SK-MEL-5 (cell line): ENCODE results near the gene ADCY2. TPM values are rescaled to one million over a fixed set of nuclear protein-coding genes. Genes with fewer than 3 reads are reported as not detected.
A peak's percentile ranks its signal among the peaks of the same experiment; 100 is the strongest.

ENCODE experiments used
- DNase-seq: peaks from one replicate; pipeline ENCODE4 v3.0.0-alpha.2; 2016; ENCODE audit warnings: low read depth, low spot score
- in situ Hi-C: cut with HindIII; loops from 2 replicates; pipeline ENCODE4 v1.10.0; 2016; ENCODE audit warnings: low sequenced_read_pairs, high pct_unique_total_duplicates, low pct_unique_long_range_greater_than_20kb
- total RNA-seq: library from RNA; depleted of rRNA; stranded (reverse); fragments of >200 nt; shearing (Covaris generic); gene quantifications from 2 replicates; pipeline ENCODE4 v1.2.3, GENCODE V29; 2014

The ADCY2 gene
- total RNA-seq, 1 experiment from 2014 or later: 31.4 TPM

- no peak for DNase-seq
- in situ Hi-C loops: no loop called here
These were observed 318.2 kb downstream of the ADCY2 start for GRCh38 chr5:7714119-7714518.

- in situ Hi-C loops: no loop called here
- no peak for DNase-seq
These were observed 318.8 kb downstream of the ADCY2 start for GRCh38 chr5:7714697-7715096.

DNA sequence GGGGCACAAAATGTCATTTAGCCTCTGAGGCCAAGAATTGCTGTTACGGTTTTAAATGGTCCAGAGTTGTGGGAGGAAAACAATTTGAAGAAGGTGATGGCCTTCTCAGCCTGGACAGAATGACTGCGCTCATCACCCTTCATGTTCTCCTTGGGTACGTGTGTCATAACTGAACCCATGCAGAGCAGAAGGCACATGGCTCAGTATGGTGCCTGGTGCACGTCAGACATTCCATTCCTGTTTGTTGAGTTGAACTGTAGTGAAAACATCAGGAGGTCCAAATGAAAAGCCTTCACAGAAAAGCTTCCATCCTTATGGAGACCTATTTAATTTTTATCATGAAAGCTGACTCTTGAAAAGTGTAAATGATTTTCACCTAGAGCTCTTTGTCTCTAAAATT, 321.8 kb downstream of the ADCY2 start:
- in situ Hi-C loops: no loop called here
- no peak for DNase-seq

GRCh38 chr5:7728076-7728475, 332.1 kb downstream of the ADCY2 start:
- peak; percentile 93 for DNase-seq
- in situ Hi-C loops: no loop called here

DNA sequence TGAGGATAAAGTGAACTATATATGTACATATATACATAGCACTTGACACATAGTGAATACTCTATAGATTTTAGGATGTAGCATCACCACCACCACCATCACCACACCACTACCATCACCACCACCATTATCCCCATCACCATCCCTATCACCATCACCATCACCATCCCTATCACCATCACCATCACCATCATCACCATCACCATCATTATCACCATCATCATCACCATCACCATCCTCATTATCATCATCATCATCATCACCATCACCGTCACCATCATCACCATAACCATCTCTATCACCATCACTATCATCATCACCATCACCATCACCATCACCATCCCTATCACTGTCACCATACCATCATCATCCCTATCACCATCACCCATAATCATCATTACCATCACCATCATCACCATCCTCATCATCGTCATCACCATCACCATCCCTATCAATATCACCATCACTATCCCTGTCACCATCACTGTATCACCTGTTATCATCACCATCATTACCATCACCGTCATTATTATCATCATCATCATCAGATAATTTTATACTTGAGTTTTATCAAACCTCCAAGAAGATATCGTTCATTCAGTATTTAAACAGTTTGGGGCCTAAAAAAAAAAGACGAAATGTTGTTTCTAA, 345.6 kb downstream of the ADCY2 start:
- no peak for DNase-seq
- in situ Hi-C loops: no loop called here

DNA sequence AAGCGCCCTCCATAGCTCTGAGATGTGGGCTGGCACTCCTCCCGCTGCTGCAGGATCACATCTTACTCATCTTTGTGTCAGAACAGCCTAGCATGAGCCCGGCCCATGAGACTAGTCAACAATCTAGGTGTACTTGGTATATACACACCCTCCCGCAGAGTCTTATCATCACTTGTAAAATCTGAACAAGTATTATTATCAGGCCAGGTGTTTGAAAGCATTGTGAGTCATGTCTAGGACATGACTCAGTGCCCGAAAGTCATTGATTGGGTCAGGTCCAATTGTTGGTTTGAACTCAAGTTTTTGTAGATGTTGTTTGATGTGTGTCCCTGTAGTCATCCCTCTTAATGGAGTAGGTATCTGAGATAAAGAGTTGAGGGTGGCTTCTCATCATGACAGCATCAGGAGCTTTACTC, 346.3 kb downstream of the ADCY2 start:
- in situ Hi-C loops: no loop called here

DNA sequence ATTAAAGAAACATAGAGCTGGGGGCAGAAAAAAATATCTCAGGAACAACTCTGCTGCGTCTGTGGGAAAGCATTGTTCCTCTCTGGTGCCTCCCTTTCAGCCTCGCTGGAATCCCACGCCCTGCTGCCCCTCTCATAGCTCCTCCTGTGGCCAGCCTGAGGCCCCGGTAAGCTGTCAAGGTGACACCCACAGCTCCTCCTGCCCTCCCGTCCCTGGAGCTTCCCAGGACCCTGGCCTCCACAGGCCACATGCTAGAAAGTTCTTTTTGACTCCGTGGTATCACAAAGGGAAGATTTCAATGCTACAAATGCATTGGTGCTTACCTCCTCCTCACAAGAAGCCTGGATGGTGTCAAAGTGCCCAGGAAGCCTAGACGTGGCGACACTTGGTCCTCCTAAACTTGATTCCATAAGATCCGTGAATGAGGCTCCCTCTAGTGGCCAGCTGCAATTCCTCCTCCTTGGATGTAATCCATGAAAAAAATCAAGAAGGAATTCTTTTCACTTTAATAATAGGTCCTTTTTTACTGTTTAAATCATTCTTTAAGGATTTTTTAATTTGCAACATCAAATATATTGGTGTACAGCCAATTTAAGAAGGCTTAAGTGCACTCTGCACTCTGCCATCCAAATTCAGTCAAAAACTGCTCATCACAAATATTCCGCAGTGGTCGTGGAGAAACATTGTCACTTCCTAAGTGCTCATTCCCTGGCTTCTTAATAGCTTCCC, 350.1 kb downstream of the ADCY2 start:
- DNase-seq: peak; percentile 89
- in situ Hi-C loops: no loop called here

More for the DNA sequence above, 346.3 kb downstream of the ADCY2 start:
- DNase-seq: no peak

GRCh38 chr5:7747728-7748127, 351.8 kb downstream of the ADCY2 start:
- DNase-seq: no peak
- in situ Hi-C loops: no loop called here

DNA sequence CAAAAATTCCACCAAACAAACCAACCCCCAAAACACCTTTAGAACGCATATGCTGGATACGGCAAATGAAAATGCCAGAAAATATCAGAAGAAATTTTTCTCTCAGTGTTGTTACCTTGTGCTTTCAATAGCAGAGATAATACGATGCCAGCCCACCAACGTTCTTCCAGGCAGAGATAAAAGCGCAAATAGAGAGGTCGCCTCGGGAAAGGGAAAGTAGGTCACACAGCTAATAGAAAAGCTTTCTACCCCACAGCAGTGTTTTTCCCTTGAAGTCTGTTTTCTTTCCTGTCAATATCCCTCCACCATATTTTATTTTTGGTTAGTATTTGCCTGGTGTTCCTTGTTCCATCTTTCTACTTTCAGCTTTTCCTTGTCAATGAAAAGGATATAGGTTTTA, 353.7 kb downstream of the ADCY2 start:
- DNase-seq: no peak
- in situ Hi-C loops: no loop called here

DNA sequence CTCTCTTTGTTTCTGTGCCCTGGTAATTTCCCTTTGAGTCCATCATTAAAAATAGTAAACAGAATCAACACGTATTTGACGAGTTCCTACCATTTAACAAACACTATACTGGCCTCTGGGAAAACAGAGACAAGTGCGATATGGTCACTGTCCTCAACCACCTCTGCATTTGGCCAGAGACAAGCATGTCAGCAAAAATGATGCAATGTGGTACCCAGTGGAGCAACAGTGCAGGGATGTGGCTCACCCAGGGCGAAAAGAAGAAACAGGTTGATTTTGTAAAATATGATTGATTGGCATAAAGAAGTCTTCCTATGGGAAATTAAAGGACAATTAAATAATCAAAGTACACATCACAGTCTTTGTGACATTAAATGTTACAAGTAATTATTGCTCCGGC, 355.9 kb downstream of the ADCY2 start:
- no peak for DNase-seq
- in situ Hi-C loops: no loop called here

DNA sequence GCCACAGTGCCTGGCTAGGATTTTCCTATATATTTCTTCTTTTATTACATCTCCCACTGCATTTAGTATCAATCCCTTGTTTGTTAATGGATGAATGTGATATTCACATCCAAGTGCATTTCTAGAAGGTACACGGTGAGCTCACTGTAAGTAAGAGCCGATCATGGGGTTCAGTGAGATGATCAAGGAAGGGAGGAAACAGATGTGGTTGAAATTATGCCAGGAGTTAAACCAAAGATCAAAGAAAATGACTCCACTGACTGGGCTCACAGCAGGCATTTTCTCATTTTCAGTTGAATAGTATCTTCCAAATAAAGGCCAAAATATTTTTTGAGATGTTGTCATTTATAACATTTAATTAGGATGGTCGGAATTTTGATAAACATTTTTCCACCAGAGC, 357.2 kb downstream of the ADCY2 start:
- in situ Hi-C loops: no loop called here
- no peak for DNase-seq

DNA sequence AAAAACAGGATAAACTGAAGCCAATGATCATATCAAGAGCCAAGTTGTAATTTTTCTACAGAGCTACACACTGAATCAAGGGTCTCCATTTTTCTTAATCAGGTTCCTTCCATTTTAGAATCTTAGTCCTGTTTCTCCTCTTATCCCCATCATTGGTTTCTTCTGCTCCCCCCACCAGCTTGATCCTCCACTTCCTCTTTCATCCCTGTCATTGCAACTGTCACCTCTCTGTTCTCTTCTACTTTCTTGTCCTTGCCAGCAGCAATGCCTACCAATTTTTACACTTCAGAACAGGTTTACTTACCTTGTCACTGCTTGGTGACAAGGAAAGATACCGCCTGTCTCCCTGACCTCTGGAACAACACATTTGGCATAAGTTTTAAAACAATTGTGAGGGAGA, 357.7 kb downstream of the ADCY2 start:
- in situ Hi-C loops: no loop called here

DNA sequence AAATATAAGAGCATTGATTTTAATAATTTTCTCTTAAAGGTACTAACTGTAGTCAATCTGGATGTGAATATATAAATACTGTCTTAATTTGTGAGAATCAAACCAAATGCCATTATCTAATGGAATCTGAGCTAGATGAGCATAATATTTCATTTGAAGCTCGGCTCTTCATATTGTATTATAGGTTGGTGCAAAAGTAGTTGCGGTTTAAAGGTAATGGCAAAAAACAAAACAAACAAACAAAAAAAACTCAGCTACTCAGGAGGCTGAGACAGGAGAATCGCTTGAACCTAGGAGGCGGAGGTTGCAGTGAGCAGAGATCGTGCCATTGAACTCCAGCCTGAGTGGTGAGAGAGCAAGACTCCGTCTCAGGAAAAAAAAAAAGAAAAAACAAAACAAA, 358.6 kb downstream of the ADCY2 start:
- in situ Hi-C loops: no loop called here
- no peak for DNase-seq

More for the DNA sequence above, 357.7 kb downstream of the ADCY2 start:
- DNase-seq: no peak

DNA sequence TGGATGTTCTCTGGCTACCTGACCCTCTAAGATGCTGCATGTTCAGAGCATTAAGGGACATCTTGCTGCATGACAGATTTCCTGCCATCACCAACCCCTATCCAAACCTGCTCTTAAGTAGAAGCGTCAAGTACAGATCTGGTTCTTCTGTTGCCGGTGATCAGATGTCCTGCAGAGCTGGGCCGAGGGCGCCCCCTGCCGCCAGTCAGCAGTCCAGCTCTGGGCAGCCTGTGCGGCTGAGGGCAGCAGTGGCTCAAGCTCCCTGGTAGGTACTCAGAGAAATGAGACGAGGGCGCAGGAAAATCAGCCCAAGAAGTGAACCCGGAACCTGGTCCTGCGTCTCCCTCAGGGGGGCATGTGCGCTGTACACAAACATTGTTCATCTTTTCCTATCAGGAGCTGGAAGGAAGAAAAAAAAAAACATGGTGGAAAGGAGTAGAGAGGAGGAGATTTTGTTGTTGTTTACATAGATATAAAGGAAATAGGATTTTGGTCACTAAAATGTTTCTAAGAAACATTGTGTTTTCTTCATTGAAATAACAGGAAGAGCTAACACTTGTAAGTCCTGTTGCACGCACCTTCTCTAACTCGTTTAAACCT, 359.2 kb downstream of the ADCY2 start:
- in situ Hi-C loops: no loop called here
- peak; percentile 89 for DNase-seq

GRCh38 chr5:7755958-7756357, 360.0 kb downstream of the ADCY2 start:
- in situ Hi-C loops: no loop called here

DNA sequence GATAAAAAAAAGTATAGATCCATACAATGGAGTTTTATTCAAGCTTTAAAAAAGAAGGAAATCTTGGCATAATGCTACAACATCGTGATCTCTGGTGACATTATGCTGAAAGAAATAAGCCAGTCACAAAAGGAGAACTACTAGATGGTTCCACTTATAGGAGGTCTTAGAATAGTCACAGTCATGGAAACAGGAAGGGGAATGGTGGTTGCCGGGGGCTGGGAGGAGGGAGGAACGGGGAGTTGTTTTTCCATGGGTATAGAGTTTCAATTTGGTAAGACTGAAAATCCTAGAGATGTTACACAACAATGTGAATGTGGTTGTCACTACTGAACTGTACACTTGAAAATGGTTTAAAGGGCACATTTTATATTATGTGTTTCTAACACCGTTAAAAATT, 360.5 kb downstream of the ADCY2 start:
- in situ Hi-C loops: no loop called here
- DNase-seq: peak; percentile 73

More at GRCh38 chr5:7755958-7756357, 360.0 kb downstream of the ADCY2 start:
- DNase-seq: peak; percentile 33

DNA sequence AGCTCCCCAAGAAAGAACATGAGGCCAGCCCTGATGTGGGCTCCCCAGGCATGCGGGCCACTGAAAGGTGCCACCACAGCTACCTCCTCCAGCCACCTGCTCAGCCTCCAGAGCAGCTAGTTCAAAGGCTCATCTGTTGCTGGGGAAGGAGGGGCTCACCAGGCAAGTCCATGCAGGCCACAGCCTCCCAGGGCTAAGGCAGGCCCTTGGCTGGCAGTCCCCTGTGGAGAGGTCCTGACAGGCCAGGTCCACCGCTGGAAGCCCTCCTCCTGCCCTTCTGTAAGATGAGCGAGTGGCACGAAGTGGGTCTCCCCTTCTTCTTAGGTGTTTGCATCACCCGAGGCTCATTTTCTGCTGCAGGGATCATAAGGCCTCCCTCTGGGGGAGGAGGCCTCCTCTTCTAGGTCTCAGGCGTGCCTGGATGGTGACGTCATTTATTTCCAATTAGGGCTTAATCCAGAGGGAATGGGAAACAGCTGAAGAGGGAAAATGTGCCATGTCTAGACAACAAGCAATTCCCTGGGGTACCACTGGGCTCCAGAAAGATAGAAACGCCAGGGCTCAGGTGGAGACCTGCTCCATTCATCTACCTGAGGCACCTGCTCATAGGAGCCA, 363.4 kb downstream of the ADCY2 start:
- in situ Hi-C loops: no loop called here
- no peak for DNase-seq

DNA sequence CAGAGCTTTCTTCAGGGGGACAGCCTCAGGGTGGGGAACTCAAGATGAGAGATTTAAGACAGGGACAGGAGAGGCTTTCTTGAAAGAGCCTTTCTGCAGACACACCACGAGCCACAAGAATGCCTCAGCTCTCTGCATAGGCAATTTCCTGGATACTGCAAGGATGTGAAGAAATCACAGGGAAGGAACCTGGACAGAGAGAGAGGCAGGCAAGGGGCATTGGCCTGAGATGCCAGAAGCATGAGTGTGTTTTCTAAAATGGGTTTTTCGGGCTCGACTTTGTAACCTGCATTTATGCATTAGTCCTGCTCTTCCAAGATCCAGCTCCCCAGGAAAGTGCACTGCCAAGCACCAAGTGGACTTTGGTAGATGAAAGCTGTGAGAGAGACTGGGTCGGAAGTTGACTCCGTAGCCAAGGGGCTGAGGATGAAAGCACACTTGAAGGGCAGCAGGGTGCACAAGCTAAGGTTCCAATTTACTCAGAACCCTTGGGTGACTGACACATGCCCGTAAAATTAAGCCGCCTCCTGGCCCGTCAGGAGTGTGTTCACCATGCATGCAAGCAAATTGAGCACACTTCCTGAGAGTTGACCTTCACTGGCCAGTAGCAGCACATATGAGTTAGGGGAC, 364.1 kb downstream of the ADCY2 start:
- no peak for DNase-seq
- in situ Hi-C loops: no loop called here
